Stimulated activated CD4-positive, alpha-beta T cell treated with anti-CD3 and anti-CD28 coated beads, Interleukin-12 subunit alpha, Interleukin-12 subunit beta, amount 100 ng/mL, for 4 hours (primary cell): Measurements from ENCODE around the gene PROKR2.

Experiments used
- DNase-seq: peaks from one replicate; pipeline ENCODE4 v3.0.0-alpha.2; 2020

The PROKR2 gene

GRCh38 chr20:5279661-5280060 lies 37.1 kb downstream of the PROKR2 start:
- DNase-seq = no peak

GRCh38 chr20:5272268-5272667 lies 44.5 kb downstream of the PROKR2 start:
- DNase-seq = no peak

- no peak for DNase-seq
Measured at GRCh38 chr20:5270603-5271002, 46.2 kb downstream of the PROKR2 start.

GRCh38 chr20:5268449-5268848 lies 48.3 kb downstream of the PROKR2 start:
- DNase-seq = no peak

- no peak for DNase-seq
Measured at GRCh38 chr20:5267092-5267491, 49.7 kb downstream of the PROKR2 start.
